Hepatocyte (in vitro differentiated cells): ENCODE measurements around the gene RNF151. TPM values are rescaled to one million over a fixed set of nuclear protein-coding genes. Genes with fewer than 3 reads are reported as not detected.

Source experiments
- DNase-seq: peaks from one replicate; pipeline ENCODE4 v3.0.0-alpha.2; 2016; ENCODE audit warnings: low spot score
- H2AFZ ChIP-seq: fragments of 200-600 bp; sonication (generic); 2 replicates; pipeline ENCODE4 v1.6.0; 2016; ENCODE audit warnings: antibody characterized with exemption, mild to moderate bottlenecking
- H3K27ac ChIP-seq: fragments of 200-600 bp; sonication (generic); 2 replicates; pipeline ENCODE4 v1.5.1; 2016; ENCODE audit warnings: mild to moderate bottlenecking
- H3K27me3 ChIP-seq: fragments of 200-600 bp; sonication (generic); 2 replicates; pipeline ENCODE4 v1.6.1; 2016
- H3K36me3 ChIP-seq: fragments of 200-600 bp; sonication (generic); replicated peaks from 2 replicates; pipeline ENCODE4 v1.5.1; 2016; ENCODE audit warnings: low read depth; ENCODE audit not compliant: insufficient read depth
- H3K4me1 ChIP-seq: fragments of 200-600 bp; sonication (generic); 2 replicates; pipeline ENCODE4 v1.5.1; 2016; ENCODE audit warnings: mild to moderate bottlenecking, moderate library complexity; ENCODE audit not compliant: insufficient read depth
- H3K4me2 ChIP-seq: fragments of 200-600 bp; sonication (generic); 2 replicates; pipeline ENCODE4 v1.6.0; 2016
- H3K4me3 ChIP-seq: fragments of 200-600 bp; sonication (generic); 2 replicates; pipeline ENCODE4 v1.5.1; 2016; ENCODE audit warnings: mild to moderate bottlenecking
- H3K79me2 ChIP-seq: fragments of 200-600 bp; sonication (generic); 2 replicates; pipeline ENCODE4 v1.6.0; 2017; ENCODE audit warnings: mild to moderate bottlenecking
- H3K9me2 ChIP-seq: fragments of 200-600 bp; sonication (generic); replicated peaks from 2 replicates; pipeline ENCODE4 v1.6.0; 2017; ENCODE audit warnings: mild to moderate bottlenecking; ENCODE audit not compliant: insufficient read depth
- H3K9me3 ChIP-seq: fragments of 200-600 bp; sonication (generic); 2 replicates; pipeline ENCODE4 v1.5.1; 2016; ENCODE audit warnings: low read depth, mild to moderate bottlenecking
- H4K20me1 ChIP-seq: fragments of 200-600 bp; sonication (generic); 2 replicates; pipeline ENCODE4 v1.6.0; 2016; ENCODE audit warnings: mild to moderate bottlenecking; ENCODE audit not compliant: insufficient read depth, poor library complexity, severe bottlenecking
- CTCF ChIP-seq: fragments of 200-600 bp; sonication (generic); IDR thresholded peaks from 2 replicates; pipeline ENCODE4 v1.5.1; 2016; ENCODE audit warnings: antibody characterized with exemption, mild to moderate bottlenecking; ENCODE audit not compliant: poor library complexity
- EZH2 ChIP-seq: fragments of 200-600 bp; sonication (generic); IDR thresholded peaks from 2 replicates; pipeline ENCODE4 v1.6.1; 2016; ENCODE audit warnings: antibody characterized with exemption, mild to moderate bottlenecking, borderline replicate concordance
- EZH2phosphoT487 ChIP-seq: fragments of 200-600 bp; sonication (generic); IDR thresholded peaks from one replicate; pipeline ENCODE4 v1.6.1; 2018; ENCODE audit warnings: antibody characterized with exemption, mild to moderate bottlenecking, low read depth, moderate library complexity; ENCODE audit not compliant: unreplicated experiment, severe bottlenecking
- WGBS: methylation state at CpG from one replicate; pipeline ENCODE4 v1.1.6; 2016; ENCODE audit warnings: low lambda C conversion rate; ENCODE audit errors: missing lambda C conversion rate; 5-methylcytosine and 5-hydroxymethylcytosine counted together
- polyA plus RNA-seq: library from polyadenylated mRNA; unstranded; fragments of >200 nt; fragmentation: Nextera tagmentation; extraction: Ambion mirVana; gene quantifications from 2 replicates; pipeline ENCODE4 v1.2.1, GENCODE V29; 2016
- total RNA-seq: library from RNA; depleted of rRNA; stranded (reverse); fragments of >200 nt; gene quantifications from 2 replicates; pipeline ENCODE4 v1.2.3, GENCODE V29; 2014

RNF151 gene
- total and polyA plus RNA-seq, 2 experiments from 2014 or later = not detected

GRCh38 chr16:2003827-2004641 lies 37.4 kb downstream of the RNF151 start:
- WGBS = 35% methylated on average over 34 of the region's 36 CpGs
- Histone ChIP-seq H4K20me1 (peaks cover 59% of the 10 kb centered on the region), H3K4me1 (peaks cover 22% of the 10 kb centered on the region)

GRCh38 chr16:2004795-2005517 lies 38.3 kb downstream of the RNF151 start:
- WGBS = 93% methylated on average over 28 of the region's 34 CpGs
- no peak overlapping the region for H2AFZ ChIP-seq
- no peak overlapping the region for H3K4me3 ChIP-seq
- no peaks in the 10 kb centered on the region for H3K9me2 ChIP-seq
- H3K9me3 ChIP-seq = no peaks in the 10 kb centered on the region
- peaks cover 61% of the 10 kb centered on the region for H3K79me2 ChIP-seq
- peaks cover 61% of the 10 kb centered on the region for H4K20me1 ChIP-seq
- no peak overlapping the region for H3K4me2 ChIP-seq
- no peaks in the 10 kb centered on the region for H3K27me3 ChIP-seq
- no peak overlapping the region for H3K27ac ChIP-seq
- peaks cover 22% of the 10 kb centered on the region for H3K4me1 ChIP-seq
- no peak for DNase-seq
- no peaks in the 10 kb centered on the region for H3K36me3 ChIP-seq
- TF ChIP-seq EZH2phosphoT487 (no peak), CTCF (no peak), EZH2 (no peak)

More at GRCh38 chr16:2003827-2004641, 37.4 kb downstream of the RNF151 start:
- Histone ChIP-seq H3K4me3 (no peak overlapping the region), H3K27me3 (no peaks in the 10 kb centered on the region), H3K9me2 (no peaks in the 10 kb centered on the region), H3K27ac (peak overlapping the region; percentile 11), H3K9me3 (no peaks in the 10 kb centered on the region), H3K36me3 (no peaks in the 10 kb centered on the region), H2AFZ (no peak overlapping the region), H3K4me2 (peak overlapping the region; percentile 72), H3K79me2 (peaks cover 57% of the 10 kb centered on the region)
- DNase-seq = peak; percentile 96
- no peak for TF ChIP-seq EZH2phosphoT487
- peak; percentile 91 for TF ChIP-seq CTCF

GRCh38 chr16:2005646-2006045 lies 39.0 kb downstream of the RNF151 start:
- H3K27ac ChIP-seq = no peak overlapping the region
- peaks cover 64% of the 10 kb centered on the region for H3K79me2 ChIP-seq
- peaks cover 28% of the 10 kb centered on the region for H3K4me1 ChIP-seq
- peaks cover 61% of the 10 kb centered on the region for H4K20me1 ChIP-seq
- no peak overlapping the region for H2AFZ ChIP-seq
- 92% methylated on average over 19 of the region's 21 CpGs for WGBS
- H3K36me3 ChIP-seq = no peaks in the 10 kb centered on the region
- no peak overlapping the region for H3K4me2 ChIP-seq
- no peak overlapping the region for H3K4me3 ChIP-seq
- DNase-seq = no peak
- no peaks in the 10 kb centered on the region for H3K9me3 ChIP-seq
- TF ChIP-seq EZH2phosphoT487 (no peak), EZH2 (no peak), CTCF (no peak)
- H3K27me3 ChIP-seq = no peaks in the 10 kb centered on the region
- H3K9me2 ChIP-seq = no peaks in the 10 kb centered on the region
